ENCODE results near the gene UBE2V1.
A peak's percentile ranks its signal among the peaks of the same experiment; 100 is the strongest.
"Not testable (repeated sequence)": the region's sequence is repeated elsewhere in the genome, so short reads cannot be mapped to it uniquely, and the experiment has no call there.

Gene UBE2V1

DNA sequence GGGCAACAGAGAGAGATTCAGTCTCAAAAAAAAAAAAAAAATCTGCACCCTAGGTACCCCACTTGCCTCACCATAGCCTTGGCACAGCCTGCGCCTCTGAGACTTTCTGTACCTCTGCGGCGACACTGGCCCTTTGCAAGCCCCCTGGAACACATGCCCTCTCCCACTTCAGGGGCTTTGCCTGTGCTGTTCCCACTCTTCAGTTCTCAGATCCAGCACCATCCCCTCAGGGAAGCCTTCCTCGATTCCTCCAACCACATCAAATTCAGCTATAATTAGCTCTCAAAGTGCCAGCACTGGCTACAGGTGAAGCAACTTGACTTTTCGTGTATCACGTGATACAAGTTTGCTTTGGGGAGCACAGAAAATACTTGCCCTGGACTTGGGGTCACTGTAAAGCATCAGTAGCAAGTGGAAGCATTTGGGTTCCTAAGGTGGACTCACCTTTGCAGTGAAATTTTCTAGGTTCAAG is 2.1 kb upstream of the UBE2V1 start:
- DNase-seq (ENCODE audit: low read depth in 3 of 3): no peak

DNA sequence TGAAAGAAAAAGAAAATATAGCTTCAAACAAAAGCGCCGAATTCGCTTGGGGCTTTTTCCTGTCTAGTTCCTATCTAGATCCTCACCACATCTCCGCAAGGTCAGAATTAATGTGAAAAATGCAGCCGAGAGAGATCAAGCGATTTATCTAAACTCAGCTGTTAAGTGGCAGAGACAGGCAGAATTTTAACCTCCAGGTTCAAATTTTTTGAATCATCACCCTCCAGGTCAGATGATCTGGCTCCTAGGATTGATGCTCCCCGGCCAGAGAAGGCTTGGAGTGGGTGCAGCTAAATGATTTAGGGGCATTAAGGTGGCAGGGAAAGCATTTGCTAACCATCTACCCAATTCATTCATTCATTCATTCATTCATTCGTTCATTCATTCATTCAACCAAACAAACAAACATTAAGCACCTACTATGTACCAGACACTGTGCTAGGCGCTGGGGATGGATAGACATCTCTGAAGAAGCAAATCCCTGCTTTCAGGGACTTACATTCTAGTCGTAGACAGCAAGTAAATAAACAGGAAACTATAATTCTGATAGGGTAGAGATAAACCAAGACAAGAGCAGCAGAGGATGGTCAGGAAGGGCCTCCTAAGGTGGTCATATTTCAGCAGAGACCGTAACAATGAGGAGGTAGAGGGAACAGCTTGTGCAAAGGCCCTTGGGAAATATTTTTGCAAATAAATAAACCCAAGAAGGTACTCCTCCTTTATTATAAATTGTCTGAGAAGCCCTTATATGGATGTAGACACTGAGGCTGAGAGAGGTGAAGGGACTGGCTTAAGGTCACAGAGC is 672 bp upstream of the UBE2V1 start:
- no peak for DNase-seq (ENCODE audit: low read depth in 3 of 3)

DNA sequence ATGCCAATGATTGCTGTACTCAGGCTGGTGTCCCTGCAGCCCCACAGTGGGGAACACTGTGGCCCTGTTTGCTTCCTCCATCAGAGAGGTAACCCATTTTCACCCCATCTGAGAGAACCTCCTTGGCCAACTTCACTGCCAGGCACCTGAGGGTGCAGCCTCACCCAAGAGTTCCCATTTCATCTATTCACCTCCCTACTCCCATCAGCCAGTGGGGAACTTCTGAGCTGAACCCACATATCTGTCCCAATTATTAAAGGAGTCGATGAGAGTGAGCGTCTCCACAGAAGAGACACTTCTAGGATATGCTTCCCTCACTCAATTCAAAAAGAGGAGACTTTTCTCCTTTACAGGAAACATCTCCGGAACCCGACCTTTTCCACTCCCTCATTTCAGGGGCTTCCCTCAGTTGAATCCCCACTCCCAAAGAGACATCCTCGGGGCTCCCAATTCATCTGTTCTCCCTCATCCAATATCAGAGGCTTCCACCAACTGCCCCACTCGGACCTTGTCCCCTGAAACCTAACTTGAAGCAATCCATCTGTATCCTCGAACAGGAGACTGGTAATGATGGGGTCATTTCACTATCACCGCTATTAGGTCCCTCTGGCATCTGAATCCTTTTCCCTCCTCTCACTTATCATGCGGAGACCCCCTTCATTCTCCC is 988 bp downstream of the UBE2V1 start:
- no peak for DNase-seq (ENCODE audit: low read depth in 3 of 3)

DNA sequence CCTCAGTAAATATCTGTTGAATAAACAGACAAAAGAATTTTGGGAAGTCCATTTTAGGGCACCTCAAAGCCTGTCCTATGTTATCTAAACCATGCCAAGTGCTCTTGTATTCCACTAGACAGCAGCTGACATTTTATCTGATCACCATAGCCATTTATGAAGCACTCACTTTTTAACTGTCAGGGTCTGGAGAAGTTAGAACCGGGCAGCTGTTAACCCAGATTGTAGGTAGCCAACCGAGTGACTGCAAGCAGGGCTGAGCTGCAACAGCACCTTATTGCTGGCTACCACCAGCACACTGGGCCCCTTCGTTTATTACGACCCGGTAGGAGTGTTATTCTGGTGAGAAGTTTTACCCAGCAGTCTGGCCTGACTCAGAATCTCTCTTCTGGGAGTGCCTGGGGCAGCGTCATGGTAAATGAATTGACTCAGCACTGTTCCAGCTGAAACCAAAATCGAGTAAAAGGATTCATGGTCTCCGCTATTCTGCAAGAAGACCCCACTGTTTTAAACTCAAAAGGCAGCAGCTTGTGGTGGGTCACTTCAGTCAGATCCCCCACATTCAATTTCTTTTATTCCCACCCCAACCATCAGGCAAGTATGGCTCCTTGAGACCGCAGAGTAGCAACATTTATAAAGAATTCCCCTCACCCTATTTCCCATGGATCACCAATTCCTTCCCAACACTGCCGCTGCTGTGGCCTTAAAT is 1.7 kb downstream of the UBE2V1 start:
- DNase-seq (ENCODE audit: low read depth in 3 of 3): peak; percentile 25 to 43 (median 35)

DNA sequence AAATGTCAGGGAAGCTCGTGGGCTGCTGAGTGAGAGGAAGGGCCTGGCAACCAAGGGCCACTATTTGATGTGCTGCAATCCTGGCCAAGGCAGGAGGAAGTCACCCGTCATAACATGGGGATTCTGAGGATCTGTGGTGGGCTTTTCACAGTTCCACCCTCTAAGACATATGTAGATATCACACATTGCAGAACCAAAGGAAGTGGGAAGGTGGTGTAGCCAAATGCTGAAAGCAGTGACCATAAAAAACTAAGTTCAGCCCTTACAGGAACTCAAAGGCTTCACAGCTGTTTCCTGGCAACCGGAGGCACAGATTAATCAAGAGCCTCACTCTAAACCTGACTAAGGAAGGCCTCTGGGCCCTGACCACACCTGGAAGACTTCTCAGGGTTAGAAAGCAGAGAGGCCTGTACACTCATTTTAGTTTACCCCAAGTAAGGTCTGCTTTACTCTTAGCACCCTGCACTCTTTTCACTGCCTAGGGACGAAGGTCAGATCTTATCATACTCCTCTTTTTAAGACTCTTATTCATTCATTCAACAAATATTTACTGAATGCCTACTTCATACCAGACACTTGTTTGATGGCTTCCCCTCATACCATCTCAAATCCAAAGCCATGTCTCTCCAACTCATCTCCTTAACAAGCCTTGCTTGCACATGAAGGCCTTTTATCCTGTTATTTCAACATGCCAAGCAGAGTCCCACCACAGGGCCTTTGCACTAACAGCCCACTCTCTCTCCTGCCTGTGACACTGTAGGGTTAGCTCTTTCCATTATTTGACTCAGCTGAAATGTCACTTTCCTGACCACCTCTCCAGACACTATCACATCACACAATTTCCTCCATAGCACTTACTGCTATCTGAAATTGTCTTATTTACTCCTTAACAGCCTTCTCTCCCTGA is 2.6 kb downstream of the UBE2V1 start:
- peak in 1 of 3 donors; percentile 40 for DNase-seq (ENCODE audit: low read depth in 3 of 3)

DNA sequence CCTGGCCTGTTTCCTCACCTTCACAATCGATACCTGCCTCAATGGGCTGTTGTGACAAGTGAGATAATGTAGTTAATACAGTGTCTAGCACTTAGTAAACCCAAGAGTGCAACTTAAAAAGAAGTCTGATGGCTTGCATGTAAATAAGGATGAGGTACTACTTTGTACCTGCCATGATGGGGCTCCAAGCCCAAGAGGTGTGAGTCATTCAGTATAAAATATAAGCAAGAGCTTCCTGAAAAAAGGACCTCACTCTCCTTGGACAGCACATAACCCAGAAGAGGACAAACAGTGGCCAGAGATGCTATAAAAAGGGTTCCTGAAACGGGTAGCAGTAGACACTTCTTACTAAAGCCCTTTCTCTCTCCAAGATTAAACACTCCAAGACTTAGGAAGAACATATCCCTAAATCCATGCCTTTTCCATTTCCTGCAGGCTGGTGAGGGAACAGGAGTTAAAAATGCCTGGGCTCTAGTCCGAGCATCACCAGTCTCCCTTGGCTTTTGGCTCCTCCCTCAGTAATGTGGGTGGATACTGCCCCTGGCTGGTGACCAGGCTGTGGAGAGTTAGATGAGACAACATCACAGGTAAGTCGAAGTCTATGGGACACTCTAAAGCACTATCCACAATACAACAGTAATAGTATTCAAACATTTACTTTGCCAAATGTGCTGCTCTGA is 4.3 kb downstream of the UBE2V1 start:
- no peak for DNase-seq (ENCODE audit: low read depth in 3 of 3)

DNA sequence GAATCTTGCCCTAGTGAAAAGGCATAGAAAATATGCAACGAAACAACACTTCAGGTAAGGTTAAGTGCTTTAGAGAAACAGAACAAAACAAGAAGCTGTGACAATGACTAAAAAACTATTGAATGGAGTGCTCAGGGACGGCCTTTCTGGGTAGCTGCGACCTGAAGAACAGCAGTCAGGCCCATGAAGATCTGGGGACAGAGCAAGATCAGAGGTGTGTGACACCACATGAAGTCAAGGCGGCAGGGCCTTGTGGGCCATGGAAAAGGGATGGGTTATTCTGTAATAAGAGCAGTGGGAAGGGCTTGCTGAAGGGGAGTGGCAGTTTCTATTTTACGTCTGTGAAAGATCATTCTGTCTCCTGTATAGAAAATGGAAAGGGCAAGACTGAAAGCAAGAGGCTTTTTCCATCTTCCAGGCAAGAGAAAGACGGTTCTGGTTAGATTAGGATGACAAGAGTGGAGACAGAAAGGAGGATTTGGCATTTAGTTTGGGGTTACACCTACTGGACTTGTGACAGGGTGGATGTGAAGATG is 5.1 kb downstream of the UBE2V1 start:
- no peak for DNase-seq (ENCODE audit: low read depth in 3 of 3)

DNA sequence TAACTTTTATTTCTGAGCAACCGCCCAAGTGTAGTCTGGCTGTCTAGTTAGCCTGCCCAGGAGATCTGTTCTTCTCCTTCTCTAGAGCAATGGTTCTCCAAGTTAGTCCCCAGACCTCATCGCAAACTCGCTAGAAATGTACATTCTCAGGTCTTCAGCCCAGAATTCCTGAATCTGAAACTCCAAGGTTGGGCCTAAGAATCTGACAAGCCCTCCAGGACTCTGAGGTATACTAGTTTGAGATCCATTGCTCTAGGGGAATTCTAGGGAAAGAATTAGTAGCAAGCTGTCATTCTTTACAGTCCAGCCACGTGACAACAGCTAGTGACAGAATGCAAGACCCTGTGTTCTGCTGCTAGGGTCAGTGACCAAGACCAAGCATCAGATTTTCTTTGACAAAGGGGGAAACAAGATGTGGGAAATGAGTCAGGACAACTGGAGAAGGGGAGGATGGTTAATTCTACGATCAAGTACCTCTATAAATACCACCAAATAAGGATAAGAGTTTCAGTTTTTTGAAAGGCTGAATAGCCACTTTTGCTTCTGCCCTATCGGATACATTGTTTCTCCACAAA is 5.8 kb downstream of the UBE2V1 start:
- DNase-seq (ENCODE audit: low read depth in 3 of 3): no peak

DNA sequence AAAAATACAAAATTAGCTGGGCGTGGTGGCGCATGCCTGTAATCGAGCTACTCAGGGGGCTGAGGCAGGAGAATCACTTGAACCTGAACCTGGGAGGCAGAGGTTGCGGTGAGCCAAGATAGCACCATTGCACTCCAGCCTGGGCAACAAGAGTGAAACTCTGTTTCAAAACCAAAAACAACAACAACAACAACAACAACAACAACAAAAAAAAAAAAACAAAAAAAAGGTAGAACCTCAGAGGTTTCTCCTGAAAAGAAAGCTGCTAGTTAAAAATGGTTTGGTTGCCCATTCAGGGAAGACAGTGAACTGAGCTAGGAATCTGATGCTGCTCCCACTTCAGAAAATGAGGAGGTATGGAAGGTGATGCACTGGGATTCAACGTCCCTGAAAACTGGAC is 6.3 kb downstream of the UBE2V1 start:
- not testable (repeated sequence) for DNase-seq (ENCODE audit: low read depth in 3 of 3)

DNA sequence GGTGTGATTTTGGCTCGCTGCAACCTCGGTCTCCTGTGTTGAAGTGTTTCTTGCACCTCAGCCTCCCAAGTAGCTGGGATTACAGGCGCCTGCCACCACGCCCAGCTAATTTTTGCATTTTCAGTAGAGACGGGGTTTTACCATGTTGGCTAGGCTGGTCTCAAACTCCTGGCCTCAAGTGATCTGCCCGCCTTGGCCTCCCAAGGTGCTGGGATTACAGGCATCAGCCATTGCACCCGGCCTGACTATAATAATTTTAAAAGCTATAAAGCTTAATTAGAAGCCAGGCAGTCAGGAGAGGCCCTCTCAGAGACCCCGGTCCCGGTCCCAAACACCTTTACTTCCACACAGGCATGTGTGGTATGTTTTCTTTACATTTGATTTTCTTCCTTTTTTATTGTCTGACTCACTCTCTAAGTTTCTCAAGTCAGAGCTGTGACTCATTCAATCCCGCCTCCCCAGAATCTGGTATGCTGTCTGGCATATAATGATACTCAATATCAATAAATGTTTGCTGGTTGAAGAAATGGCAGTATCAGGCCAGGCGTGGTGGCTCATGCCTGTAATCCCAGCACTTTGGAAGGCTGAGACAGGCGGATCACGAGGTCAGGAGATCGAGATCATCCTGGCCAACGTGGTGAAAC is 9.4 kb downstream of the UBE2V1 start:
- peak in 1 of 3 donors; percentile 16 for DNase-seq (ENCODE audit: low read depth in 3 of 3)

DNA sequence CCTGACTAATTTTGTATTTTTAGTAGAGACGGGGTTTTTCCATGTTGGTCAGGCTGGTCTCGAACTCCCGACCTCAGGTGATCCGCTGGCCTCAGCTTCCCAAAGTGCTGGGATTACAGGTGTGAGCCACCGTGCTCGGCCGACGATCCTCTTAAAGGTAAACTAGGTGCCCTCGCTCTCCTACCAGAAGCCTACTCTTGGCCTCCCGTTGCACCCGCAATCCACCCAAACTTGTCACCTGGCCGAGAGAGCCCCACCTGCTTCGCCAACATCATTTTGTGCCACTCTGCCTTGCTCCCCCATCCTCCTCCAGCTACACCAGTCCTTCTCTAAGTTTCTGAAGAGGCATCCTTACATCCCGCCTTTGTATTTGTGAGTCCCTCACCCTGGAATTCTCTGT is 10.4 kb downstream of the UBE2V1 start:
- not testable (repeated sequence) for DNase-seq (ENCODE audit: low read depth in 3 of 3)

DNA sequence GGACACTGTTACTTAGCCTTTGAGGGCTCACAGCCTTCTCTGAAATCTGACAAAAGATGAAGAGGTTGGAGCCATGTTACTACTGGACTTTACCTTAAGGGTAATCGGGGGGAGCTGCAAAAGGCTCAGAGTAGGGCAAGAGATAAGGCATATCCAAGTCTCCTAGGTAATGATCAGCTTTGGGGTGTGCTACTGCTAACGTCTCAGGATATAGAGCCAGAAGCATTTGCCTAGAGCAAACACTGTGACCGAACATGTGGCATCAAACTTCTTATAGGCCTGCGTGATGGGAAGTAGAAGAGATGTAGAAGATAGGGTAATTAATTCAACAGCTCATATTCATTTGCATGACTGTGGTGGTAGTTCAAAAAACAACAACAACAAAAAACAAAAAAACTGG is 11.1 kb downstream of the UBE2V1 start:
- DNase-seq (ENCODE audit: low read depth in 3 of 3): no peak

DNA sequence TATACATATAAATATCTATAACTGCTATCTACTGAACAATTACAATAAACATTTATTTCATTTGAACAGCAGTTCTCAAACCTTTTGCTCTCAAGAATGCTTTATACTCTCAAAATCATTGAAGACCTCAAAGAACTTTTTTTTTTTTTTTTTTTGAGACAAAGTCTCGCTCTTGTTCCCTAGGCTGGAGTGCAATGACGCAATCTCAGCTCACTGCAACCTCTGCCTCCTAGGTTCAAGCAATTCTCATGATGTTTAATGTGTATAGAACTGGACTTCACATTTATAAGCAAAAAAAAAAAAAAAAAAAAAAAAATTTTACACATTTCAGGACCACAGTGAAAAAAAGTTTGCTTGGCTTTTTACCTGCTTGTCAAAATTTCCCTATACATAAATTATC is 11.7 kb downstream of the UBE2V1 start:
- DNase-seq (ENCODE audit: low read depth in 3 of 3): no peak

DNA sequence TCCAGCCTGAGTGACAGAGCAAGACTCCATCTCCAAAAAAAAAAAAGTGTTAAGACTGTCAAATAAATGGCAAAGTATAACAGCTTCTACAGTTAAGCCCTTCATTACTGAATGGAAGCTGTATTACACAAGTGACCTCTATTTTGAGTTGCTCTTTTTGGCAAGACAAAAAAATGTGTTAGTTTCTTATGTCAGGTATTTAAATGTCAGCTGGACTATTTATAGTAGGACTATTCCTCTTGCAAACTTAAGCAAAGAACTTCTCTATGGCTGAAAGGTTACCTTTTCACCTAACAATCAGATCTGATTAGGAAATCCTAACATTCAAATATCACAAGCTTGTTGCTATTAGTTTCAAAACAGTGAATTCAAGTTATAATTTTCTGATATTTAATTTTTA is 12.4 kb downstream of the UBE2V1 start:
- DNase-seq (ENCODE audit: low read depth in 3 of 3): no peak

DNA sequence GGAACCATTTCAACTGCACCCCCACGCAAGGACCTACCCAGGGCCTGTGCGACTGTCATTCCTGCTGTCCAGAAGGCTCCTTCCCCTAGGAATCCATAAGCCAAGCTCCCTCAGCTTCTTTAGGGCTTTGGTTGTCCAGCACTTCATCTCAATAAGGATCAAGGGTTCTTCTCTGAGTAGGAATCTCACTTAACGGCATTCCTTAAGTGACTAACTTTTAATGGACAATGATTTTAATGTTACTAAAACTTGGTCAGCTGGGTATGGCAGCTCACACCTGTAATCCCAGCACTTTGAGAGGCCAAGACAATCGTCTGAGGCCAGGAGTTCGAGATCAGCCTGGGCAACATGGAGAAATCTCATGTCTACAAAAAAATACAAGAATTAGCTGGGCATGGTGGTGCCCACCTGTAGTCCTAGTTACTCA is 13.4 kb downstream of the UBE2V1 start:
- DNase-seq (ENCODE audit: low read depth in 3 of 3): no peak

DNA sequence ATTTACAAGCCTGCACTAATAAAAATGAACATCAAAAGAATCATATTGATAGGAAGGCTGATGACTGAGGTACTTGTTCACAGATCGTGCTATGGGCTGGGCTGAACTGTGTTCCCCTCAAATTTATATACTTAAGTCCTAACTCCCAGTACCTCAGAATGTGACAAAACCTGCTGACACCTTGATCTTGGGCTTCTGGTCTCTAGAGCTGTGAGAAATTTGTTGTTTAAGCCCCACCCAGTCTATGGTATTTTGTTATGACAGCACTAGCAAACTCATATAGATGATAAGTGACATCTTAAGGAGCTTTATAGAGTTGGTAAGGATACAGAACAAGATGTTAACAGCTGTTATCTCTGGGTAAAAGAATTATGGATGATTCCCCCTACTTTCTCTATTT is 13.8 kb downstream of the UBE2V1 start:
- no peak for DNase-seq (ENCODE audit: low read depth in 3 of 3)

DNA sequence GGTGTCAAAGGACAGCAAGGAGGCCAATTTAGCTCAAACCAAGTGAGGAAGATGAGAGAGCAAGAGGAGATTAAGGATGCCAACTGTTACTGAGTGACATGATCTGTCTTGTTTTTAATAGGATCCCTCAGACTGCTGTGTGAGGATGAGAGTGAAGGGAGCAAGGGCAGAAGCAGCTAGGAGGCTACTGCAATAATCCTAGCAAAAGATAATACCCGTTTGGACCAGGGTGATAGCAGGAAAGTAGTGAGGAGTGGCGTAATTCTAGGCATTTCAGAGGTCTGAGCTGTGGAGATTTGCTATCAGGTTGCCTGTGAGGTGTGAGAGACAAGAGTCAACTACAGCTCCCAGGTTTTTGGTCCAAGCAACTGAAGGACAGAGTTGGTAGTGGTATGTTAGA is 14.7 kb downstream of the UBE2V1 start:
- no peak for DNase-seq (ENCODE audit: low read depth in 3 of 3)

DNA sequence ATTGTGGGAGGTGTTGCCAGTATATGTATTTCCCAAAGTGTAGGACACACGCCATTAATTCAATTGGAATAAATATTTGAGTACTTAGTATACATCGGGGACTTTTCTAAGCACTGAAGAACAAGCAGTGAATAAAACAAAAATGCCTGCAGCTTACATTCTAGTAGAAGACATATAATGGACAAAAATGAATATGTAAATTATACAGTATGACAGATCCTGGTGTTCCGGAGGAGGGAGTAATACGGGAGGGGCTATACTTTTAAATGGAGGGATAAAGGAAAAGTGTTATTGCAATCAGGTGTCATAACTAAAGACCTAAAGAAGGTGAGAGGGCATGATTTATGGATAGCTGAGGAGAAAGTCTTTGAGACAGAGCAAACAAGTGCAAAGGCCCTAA is 15.1 kb downstream of the UBE2V1 start:
- DNase-seq (ENCODE audit: low read depth in 3 of 3): no peak

DNA sequence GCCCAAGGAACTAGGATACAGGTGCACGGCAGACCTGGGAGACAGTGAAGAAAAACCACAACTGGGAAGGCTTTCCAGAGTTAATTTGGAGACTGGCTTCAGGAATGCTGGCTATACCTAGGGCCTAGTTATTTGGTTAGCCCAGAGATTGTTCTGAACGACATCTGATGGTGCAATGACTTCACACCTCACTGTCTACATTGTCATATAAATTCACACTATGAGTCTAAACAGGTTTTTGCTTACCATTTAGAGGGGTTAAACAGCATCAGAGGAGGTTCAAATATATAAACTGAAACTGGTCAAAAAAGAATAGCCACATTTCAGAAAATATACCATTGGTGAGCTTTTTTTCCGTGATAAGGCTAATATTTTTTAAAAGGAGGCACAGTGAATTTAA is 16.7 kb downstream of the UBE2V1 start:
- no peak for DNase-seq (ENCODE audit: low read depth in 3 of 3)
